CD4-positive, alpha-beta T cell (primary cell): ENCODE results near the gene AFG1L. TPM values are rescaled to one million over a fixed set of nuclear protein-coding genes. Genes with fewer than 3 reads are reported as not detected.
A peak's percentile ranks its signal among the peaks of the same experiment; 100 is the strongest.
"Not testable (repeated sequence)": the region's sequence is repeated elsewhere in the genome, so short reads cannot be mapped to it uniquely, and the experiment has no call there.

ENCODE experiments used
- ATAC-seq: fragments of 200-7000 bp; cut with Tn5 transposase; one replicate; pipeline ENCODE4 v1.10.0; 2022; ENCODE audit warnings: mild to moderate bottlenecking; ENCODE audit not compliant: poor library complexity
- CTCF ChIA-PET: fragments of 350-600 bp; sonication (Branson Sonifier 250); formaldehyde crosslinking; loops from one replicate; lab custom pipeline; 2021; ENCODE audit warnings: antibody characterized with exemption, inconsistent platforms; lab: Charles Lee
- POLR2A ChIA-PET: fragments of 350-600 bp; sonication (Branson Sonifier 250); formaldehyde crosslinking; loops from one replicate; lab custom pipeline; 2021; ENCODE audit warnings: antibody characterized with exemption, inconsistent platforms; lab: Charles Lee
- DNase-seq, 14 experiments: peaks; one replicate each; pipeline ENCODE4 v3.0.0-alpha.2; 2013 to 2020; ENCODE audit warnings: mixed read lengths in 2 of 14
- H3K27ac ChIP-seq, 2 donors: one replicate each; pipeline versions ENCODE4 v1.5.1 to v1.7.0; 2013; ENCODE audit warnings: low read length in 2 of 2, low read depth in 1 of 2, mild to moderate bottlenecking in 1 of 2
- H3K27me3 ChIP-seq, 2 experiments: 1 replicate in 1 of 2; 2 replicates in 1 of 2; pipeline versions ENCODE4 v1.6.1 to v1.7.0; 2013; ENCODE audit warnings: low read length in 2 of 2, control low read depth in 1 of 2, mild to moderate bottlenecking in 1 of 2, moderate library complexity in 1 of 2; ENCODE audit not compliant: insufficient read depth in 2 of 2, control insufficient read depth in 1 of 2
- H3K36me3 ChIP-seq: one replicate; pipeline ENCODE4 v1.6.1; 2013; ENCODE audit warnings: low read length, control low read depth; ENCODE audit not compliant: insufficient read depth
- H3K4me1 ChIP-seq: one replicate; pipeline ENCODE4 v1.6.1; 2013; ENCODE audit warnings: low read length, control low read depth; ENCODE audit not compliant: insufficient read depth
- H3K4me3 ChIP-seq: one replicate; pipeline ENCODE4 v1.5.1; 2013; ENCODE audit warnings: mild to moderate bottlenecking, low read length, moderate library complexity
- H3K9me3 ChIP-seq, 2 experiments: 1 replicate in 1 of 2; 2 replicates in 1 of 2; pipeline versions ENCODE4 v1.6.1 to v1.7.0; 2013; ENCODE audit warnings: low read length in 2 of 2, mild to moderate bottlenecking in 2 of 2, control low read depth in 1 of 2, moderate library complexity in 1 of 2; ENCODE audit not compliant: control insufficient read depth in 1 of 2, insufficient read depth in 1 of 2
- H3K27ac Mint-ChIP-seq: one replicate; pipeline ENCODE4 v1.8.0; 2020; ENCODE audit warnings: mixed read lengths
- H3K27me3 Mint-ChIP-seq: one replicate; pipeline ENCODE4 v1.8.0; 2021; ENCODE audit warnings: mixed read lengths
- H3K36me3 Mint-ChIP-seq: one replicate; pipeline ENCODE4 v1.8.0; 2021; ENCODE audit warnings: low read depth, mixed read lengths
- H3K4me1 Mint-ChIP-seq: one replicate; pipeline ENCODE4 v1.8.0; 2021; ENCODE audit warnings: low read depth, mixed read lengths
- H3K4me3 Mint-ChIP-seq: one replicate; pipeline ENCODE4 v1.8.0; 2020; ENCODE audit warnings: mild to moderate bottlenecking, mixed read lengths
- H3K9me3 Mint-ChIP-seq: one replicate; pipeline ENCODE4 v1.8.0; 2020; ENCODE audit warnings: mixed read lengths
- CTCF ChIP-seq: fragments of 200-600 bp; IDR thresholded peaks from one replicate; pipeline ENCODE4 v1.8.0; 2022; ENCODE audit warnings: antibody characterized with exemption, mild to moderate bottlenecking
- intact Hi-C, 2 experiments: fragments of 100-400 bp; cut with DNase I in 1 of 2; cut with micrococcal nuclease in 1 of 2; formaldehyde crosslinking; loops; one replicate each; pipeline versions ENCODE4 v1.15.1 to v1.9.0; 2023 to 2025; cut with DNase I, micrococcal nuclease
- polyA plus RNA-seq, 2 donors: library from polyadenylated mRNA; unstranded; fragments of 120-200 nt; gene quantifications; one replicate each; pipeline ENCODE4 v1.2.1, GENCODE V29; 2013
- total RNA-seq, 174 experiments: library from RNA in 2 of 174; stranded (reverse) in 2 of 174; gene quantifications; one replicate each; pipeline ENCODE4 v1.2.3 and lab custom pipeline; 2021 to 2026

AFG1L gene
- total RNA-seq (1 to 10 TPM; 3.0 to 3.9 TPM), total RNA-seq (lab: John Stamatoyannopoulos, UW) (1.5 to 9.2 (median 5.3) reads per million in 172 experiments)
- polyA plus RNA-seq (2013, experiment 1 of 2), result 1.4 TPM
- polyA plus RNA-seq (2013, experiment 2 of 2), result 3.0 TPM

- peaks cover 17% of the 10 kb centered on the region for H3K4me1 ChIP-seq
- DNase-seq, result peak; percentile 77 to 90 (median 83)
- Mint-ChIP-seq H3K27me3 (no peaks in the 10 kb centered on the region), H3K4me3 (peak within 1 kb of the TSS; percentile 97), H3K9me3 (no peaks in the 10 kb centered on the region), H3K36me3 (peaks cover 13% of the 10 kb centered on the region), H3K27ac (peak within 1 kb of the TSS; percentile 96), H3K4me1 (peaks cover 30% of the 10 kb centered on the region)
- H3K27ac ChIP-seq, result peak within 1 kb of the TSS; percentile 93 to 95
- no peaks in the 10 kb centered on the region for H3K36me3 ChIP-seq
- H3K27me3 ChIP-seq, result no peaks in the 10 kb centered on the region
- ATAC-seq, result peak; percentile 89
- intact Hi-C loops, result loop anchor here (1.0 to 10.0 kb wide), 8 partner anchors 34 to 1880 kb away; partner anchors contain the start of genes SNX3 (in 2 of the 2), AK9 (in 1 of the 2), CEP57L1 (in 1 of the 2) and FIG4 (in 1 of the 2)
- ChIA-PET POLR2A (interaction anchor here (1.0 to 3.2 kb wide), 7 partner anchors 14 to 1884 kb away, joined by 3 to 66 read pairs (median 4); partner anchors contain the start of genes SEC63, SNX3 and WASF1), CTCF (interaction anchor here (2.2 kb wide), 1 partner anchor 34 kb away, joined by 6 read pairs; the partner anchor contains the start of gene SNX3)
- TF ChIP-seq CTCF, result no peak
- peak within 1 kb of the TSS; percentile 91 for H3K4me3 ChIP-seq
- H3K9me3 ChIP-seq, result no peaks in the 10 kb centered on the region
These were observed at the start of gene AFG1L for GRCh38 chr6:108294727-108295625. Gene AFG1L, plus strand, starts transcription at chr6:108295054. Its CDS starts 26 bp downstream, at chr6:108295080.

GRCh38 chr6:108245095-108245494, 49.8 kb upstream of the AFG1L start:
- ATAC-seq, intact Hi-C loops, DNase-seq, H3K27me3 Mint-ChIP-seq, POLR2A ChIA-PET, H3K4me3 Mint-ChIP-seq, H3K9me3 ChIP-seq, H3K36me3 ChIP-seq, H3K27ac Mint-ChIP-seq, H3K27ac ChIP-seq, CTCF ChIA-PET, H3K4me3 ChIP-seq, H3K27me3 ChIP-seq, H3K9me3 Mint-ChIP-seq, H3K4me1 ChIP-seq: not testable (repeated sequence)
- Mint-ChIP-seq H3K36me3 (peaks cover 78% of the 10 kb centered on the region), H3K4me1 (peaks cover 41% of the 10 kb centered on the region)

GRCh38 chr6:108247965-108248536, 46.8 kb upstream of the AFG1L start:
- ChIA-PET CTCF (interaction anchor here (0.7 to 1.0 kb wide), 2 partner anchors 10 to 1474 kb away, joined by 3 read pairs; no protein-coding TSS in a partner anchor), POLR2A (interaction anchor here (0.6 to 0.7 kb wide), 2 partner anchors 13 to 207 kb away, joined by 3 read pairs; partner anchors contain the start of gene SNX3)
- Histone ChIP-seq H3K4me1 (peaks cover 10% of the 10 kb centered on the region), H3K27ac (no peak overlapping the region), H3K27me3 (no peaks in the 10 kb centered on the region), H3K36me3 (peaks cover 9% of the 10 kb centered on the region), H3K4me3 (no peak overlapping the region), H3K9me3 (no peaks in the 10 kb centered on the region)
- DNase-seq (no peak), ATAC-seq (no peak)
- no peaks in the 10 kb centered on the region for H3K9me3 Mint-ChIP-seq
- no peak overlapping the region for H3K4me3 Mint-ChIP-seq
- H3K36me3 Mint-ChIP-seq, result peaks cover 82% of the 10 kb centered on the region
- intact Hi-C loops, result no loop called here
- H3K27me3 Mint-ChIP-seq, result no peaks in the 10 kb centered on the region
- no peak for TF ChIP-seq CTCF
- peaks cover 56% of the 10 kb centered on the region for H3K4me1 Mint-ChIP-seq
- no peak overlapping the region for H3K27ac Mint-ChIP-seq
